Ectodermal cell (in vitro differentiated cells): ENCODE results near the gene FKBP3.
"Not testable (repeated sequence)": the region's sequence is repeated elsewhere in the genome, so short reads cannot be mapped to it uniquely, and the experiment has no call there.

ENCODE experiments used
- H3K27ac ChIP-seq: 2 replicates; pipeline ENCODE4 v1.7.0; 2013; ENCODE audit warnings: mild to moderate bottlenecking, low read depth, low read length; ENCODE audit not compliant: insufficient read depth, poor library complexity, severe bottlenecking
- H3K27me3 ChIP-seq: 2 replicates; pipeline ENCODE4 v1.7.0; 2013; ENCODE audit warnings: mild to moderate bottlenecking, low read length; ENCODE audit not compliant: insufficient read depth, control insufficient read depth, poor library complexity, severe bottlenecking
- H3K36me3 ChIP-seq: one replicate; pipeline ENCODE4 v1.7.0; 2013; ENCODE audit warnings: low read length; ENCODE audit not compliant: control insufficient read depth, insufficient read depth
- H3K4me1 ChIP-seq: one replicate; pipeline ENCODE4 v1.7.0; 2013; ENCODE audit warnings: low read length; ENCODE audit not compliant: control insufficient read depth, insufficient read depth
- H3K4me3 ChIP-seq: 2 replicates; pipeline ENCODE4 v1.7.0; 2013; ENCODE audit warnings: low read depth, low read length, control low read depth; ENCODE audit not compliant: insufficient read depth
- H3K9me3 ChIP-seq: 2 replicates; pipeline ENCODE4 v1.7.0; 2013; ENCODE audit warnings: mild to moderate bottlenecking, low read length, moderate library complexity; ENCODE audit not compliant: control insufficient read depth
- WGBS, 2 experiments: methylation state at CpG; one replicate each; pipeline ENCODE4 v1.1.7; 2013; ENCODE audit warnings: missing lambda C conversion rate in 2 of 2; 5-methylcytosine and 5-hydroxymethylcytosine counted together

FKBP3 gene

GRCh38 chr14:45084946-45085346 is 49.3 kb downstream of the FKBP3 start:
- H3K36me3 ChIP-seq = no peaks in the 10 kb centered on the region
- H3K4me1 ChIP-seq = no peaks in the 10 kb centered on the region
- no peaks in the 10 kb centered on the region for H3K27me3 ChIP-seq
- H3K4me3 ChIP-seq = peak overlapping the region; percentile 66
- no peak overlapping the region for H3K27ac ChIP-seq
- no peaks in the 10 kb centered on the region for H3K9me3 ChIP-seq
- 9 to 18% methylated on average over 3 to 4 of the region's 4 CpGs for WGBS, 2 experiments

GRCh38 chr14:45083976-45084722 is 50.1 kb downstream of the FKBP3 start, which contains the start of gene PRPF39:
Gene PRPF39, plus strand, starts transcription at chr14:45084116. Its CDS starts 11,124 bp downstream, at chr14:45095240.
- Histone ChIP-seq H3K9me3 (no peaks in the 10 kb centered on the region), H3K27ac (peak within 1 kb of the TSS; percentile 64), H3K27me3 (no peaks in the 10 kb centered on the region), H3K4me3 (peak within 1 kb of the TSS; percentile 66), H3K36me3 (no peaks in the 10 kb centered on the region), H3K4me1 (no peaks in the 10 kb centered on the region)
- WGBS, 2 experiments = 0% methylated on average over 48 to 49 of the region's 49 CpGs

- 6 to 7% methylated on average over 10 of the region's 10 CpGs for WGBS, 2 experiments
- Histone ChIP-seq H3K4me1 (no peaks in the 10 kb centered on the region), H3K9me3 (no peaks in the 10 kb centered on the region), H3K36me3 (no peaks in the 10 kb centered on the region), H3K4me3 (peak overlapping the region; percentile 66), H3K27me3 (no peaks in the 10 kb centered on the region), H3K27ac (no peak overlapping the region)
Measured at GRCh38 chr14:45083617-45083975, 50.7 kb downstream of the FKBP3 start.

- no peaks in the 10 kb centered on the region for H3K9me3 ChIP-seq
- 93 to 98% methylated on average over 2 of the region's 2 CpGs for WGBS, 2 experiments
- no peak overlapping the region for H3K4me3 ChIP-seq
- no peak overlapping the region for H3K27ac ChIP-seq
- H3K36me3 ChIP-seq = no peaks in the 10 kb centered on the region
- no peaks in the 10 kb centered on the region for H3K27me3 ChIP-seq
- H3K4me1 ChIP-seq = no peaks in the 10 kb centered on the region
Measured at GRCh38 chr14:45082420-45082819, 51.9 kb downstream of the FKBP3 start.

GRCh38 chr14:45081096-45081495 is 53.2 kb downstream of the FKBP3 start:
- H3K4me1 ChIP-seq, H3K27ac ChIP-seq, H3K4me3 ChIP-seq, H3K9me3 ChIP-seq, H3K36me3 ChIP-seq, H3K27me3 ChIP-seq: not testable (repeated sequence)
- 95% methylated on average over 3 of the region's 3 CpGs for WGBS, 2 experiments

- H3K27ac ChIP-seq, H3K4me3 ChIP-seq, H3K27me3 ChIP-seq, H3K36me3 ChIP-seq, H3K4me1 ChIP-seq, H3K9me3 ChIP-seq: not testable (repeated sequence)
- 95 to 96% methylated on average over 40 of the region's 40 CpGs for WGBS, 2 experiments
Measured at GRCh38 chr14:45080416-45080968, 53.8 kb downstream of the FKBP3 start.

- no peak overlapping the region for H3K4me3 ChIP-seq
- no peaks in the 10 kb centered on the region for H3K9me3 ChIP-seq
- no peaks in the 10 kb centered on the region for H3K4me1 ChIP-seq
- H3K27ac ChIP-seq = no peak overlapping the region
- H3K27me3 ChIP-seq = no peaks in the 10 kb centered on the region
- H3K36me3 ChIP-seq = no peaks in the 10 kb centered on the region
- WGBS, 2 experiments = 90 to 100% methylated on average over 1 of the region's 1 CpG
Measured at GRCh38 chr14:45078323-45078722, 56.0 kb downstream of the FKBP3 start.

GRCh38 chr14:45073231-45073879 is 60.9 kb downstream of the FKBP3 start:
- H3K9me3 ChIP-seq = no peaks in the 10 kb centered on the region
- H3K4me3 ChIP-seq = no peak overlapping the region
- H3K27ac ChIP-seq = no peak overlapping the region
- WGBS, 2 experiments = 98 to 100% methylated on average over 5 of the region's 5 CpGs
- no peaks in the 10 kb centered on the region for H3K36me3 ChIP-seq
- no peaks in the 10 kb centered on the region for H3K27me3 ChIP-seq
- H3K4me1 ChIP-seq = no peaks in the 10 kb centered on the region

- Histone ChIP-seq H3K27ac (no peak overlapping the region), H3K36me3 (no peaks in the 10 kb centered on the region), H3K4me3 (no peak overlapping the region), H3K4me1 (no peaks in the 10 kb centered on the region), H3K27me3 (no peaks in the 10 kb centered on the region), H3K9me3 (no peaks in the 10 kb centered on the region)
- WGBS, 2 experiments = 93 to 96% methylated on average over 6 of the region's 6 CpGs
Measured at GRCh38 chr14:45072126-45072525, 62.2 kb downstream of the FKBP3 start.

GRCh38 chr14:45070215-45070614 is 64.1 kb downstream of the FKBP3 start:
- Histone ChIP-seq H3K4me1 (no peaks in the 10 kb centered on the region), H3K27me3 (no peaks in the 10 kb centered on the region), H3K9me3 (no peaks in the 10 kb centered on the region), H3K36me3 (no peaks in the 10 kb centered on the region), H3K4me3 (no peak overlapping the region), H3K27ac (no peak overlapping the region)
- 94% methylated on average over 1 of the region's 1 CpG; no CpG with 5 or more reads in 1 of the 2 experiments for WGBS, 2 experiments
